ENCODE results near the gene ASB5. TPM values are rescaled to one million over a fixed set of nuclear protein-coding genes. Genes with fewer than 3 reads are reported as not detected.

ASB5 gene
- total and polyA plus RNA-seq, 2 of the 8 experiments (the other 6 are each of a cell fraction or from before 2014, with no cell fraction given), result 0.02 TPM; not detected in 1

- Histone ChIP-seq H2BK120ac (replicated peaks; ENCODE audit: low read depth, low read length) (no peak overlapping the region), H3K9me3 (ENCODE audit: insufficient read depth in 2 of 2, low read depth in 1 of 2, low read length in 1 of 2) (no peaks in the 10 kb centered on the region), H3K36me3 (ENCODE audit: control insufficient read depth in 2 of 4, insufficient read depth in 4 of 4, low read length in 3 of 4) (no peaks in the 10 kb centered on the region), H3K18ac (ENCODE audit: extremely low read depth, low read length) (no peak overlapping the region), H2AFZ (ENCODE audit: low read length) (no peak overlapping the region), H3K23me2 (ENCODE audit: low read depth, low read length) (no peaks in the 10 kb centered on the region), H3K9ac (replicated peaks in 1 of 4; ENCODE audit: extremely low read depth in 1 of 4, low read depth in 3 of 4, low read length in 3 of 4) (no peak overlapping the region), H2BK12ac (ENCODE audit: low read depth, low read length) (no peak overlapping the region), H3K14ac (ENCODE audit: insufficient read length) (no peak overlapping the region), H3K79me1 (ENCODE audit: low read depth, low read length) (no peaks in the 10 kb centered on the region), H3K27me3 (replicated peaks in 1 of 4; ENCODE audit: control insufficient read depth in 3 of 4, extremely low read depth in 1 of 4, insufficient read depth in 3 of 4, low read length in 3 of 4) (no peaks in the 10 kb centered on the region), H3K4me3 (ENCODE audit: extremely low read depth in 1 of 4, insufficient read depth in 2 of 4, low read depth in 3 of 4, low read length in 4 of 4) (no peak overlapping the region), H3K56ac (replicated peaks; ENCODE audit: insufficient read length, low read depth, low read length) (no peak overlapping the region), H3K4ac (replicated peaks; ENCODE audit: insufficient read length, low read depth, low read length) (no peak overlapping the region), H2BK15ac (ENCODE audit: low read length) (no peak overlapping the region), H4K8ac (ENCODE audit: extremely low read depth, insufficient read depth, low read length) (no peak overlapping the region), H3K79me2 (ENCODE audit: control insufficient read depth in 1 of 2, insufficient read depth in 2 of 2, low read length in 2 of 2) (no peaks in the 10 kb centered on the region), H2BK20ac (ENCODE audit: low read length) (no peak overlapping the region), H2AK5ac (ENCODE audit: low read depth, low read length) (no peak overlapping the region), H3K23ac (ENCODE audit: insufficient read length) (no peak overlapping the region), H3K4me1 (replicated peaks in 1 of 4; ENCODE audit: control insufficient read depth in 3 of 4, insufficient read depth in 4 of 4, low read length in 3 of 4) (peaks cover 0 to 4% (median 0%) of the 10 kb centered on the region in 4 experiments; a peak in 1 of 7 replicates), H3K4me2 (ENCODE audit: insufficient read depth in 1 of 2, low read depth in 2 of 2, low read length in 2 of 2) (no peak overlapping the region), H2BK5ac (ENCODE audit: low read depth, low read length) (no peak overlapping the region), H3K27ac (ENCODE audit: low read depth, low read length) (no peak overlapping the region), H4K20me1 (replicated peaks in 1 of 2; ENCODE audit: control insufficient read depth in 1 of 2, insufficient read depth in 2 of 2, low read length in 2 of 2) (no peaks in the 10 kb centered on the region), H4K91ac (replicated peaks; ENCODE audit: insufficient read length, low read length) (no peak overlapping the region), H4K5ac (ENCODE audit: insufficient read length, low read depth, low read length) (no peak overlapping the region)
- DNase-seq (ENCODE audit: low read depth in 1 of 2, low spot score in 2 of 2), result no peak
- FAIRE-seq, result no peak
- no peak for TF ChIP-seq SUZ12 (IDR thresholded peaks at IDR 0.05; ENCODE audit: low read length)
- no peak for TF ChIP-seq RXRA (IDR thresholded peaks at IDR 0.05; ENCODE audit: insufficient read depth, low read depth, low read length)
- no peak for TF ChIP-seq EZH2 (IDR thresholded peaks at IDR 0.05; ENCODE audit: low read depth, low read length, severe bottlenecking)
- no peak for TF ChIP-seq CHD1 (IDR thresholded peaks at IDR 0.05; ENCODE audit: low read depth, low read length)
- 88% methylated on average over 3 of the region's 3 CpGs; no CpG with 5 or more reads in 1 of the 2 experiments for WGBS, 2 experiments (ENCODE audit: extremely low coverage in 1 of 2, insufficient coverage in 1 of 2, insufficient read length in 1 of 2, insufficient replicate concordance in 2 of 2, low coverage in 1 of 2, low lambda C conversion rate in 2 of 2, missing lambda C conversion rate in 1 of 2)
- CTCF ChIA-PET (ENCODE audit: partially characterized antibody), result interaction anchor here (0.9 kb wide), 1 partner anchor 16 kb away, joined by 3 read pairs; no protein-coding TSS in a partner anchor
- POLR2A ChIA-PET (ENCODE audit: partially characterized antibody), result no interaction called here
These were observed 22.7 kb upstream of the ASB5 start for GRCh38 chr4:176291748-176292147.

Measured in H1 (cell line).